GM12878 (cell line): ENCODE results near the gene AP1S3.

Experiments
- CHD4 ChIP-seq: fragments of 200-600 bp; sonication (generic); IDR thresholded peaks from 2 replicates; pipeline ENCODE4 v1.6.1; 2016; ENCODE audit warnings: mild to moderate bottlenecking
- CTCF ChIP-seq, 3 experiments: IDR thresholded peaks in 2 of 3; conservative IDR thresholded peaks in 1 of 3; 2 replicates each; pipeline ENCODE4 v1.5.1; 2011; ENCODE audit warnings: low read depth in 3 of 3, low read length in 3 of 3, mild to moderate bottlenecking in 3 of 3, control low read depth in 2 of 3, moderate library complexity in 2 of 3, inconsistent platforms in 1 of 3, mixed read lengths in 1 of 3; ENCODE audit not compliant: control insufficient read depth in 2 of 3, insufficient read depth in 1 of 3; ENCODE audit errors: extremely low read depth in 1 of 3
- DPF2 ChIP-seq: fragments of 450-650 bp; IDR thresholded peaks from 2 replicates; pipeline ENCODE4 v1.6.1; 2017; ENCODE audit warnings: mild to moderate bottlenecking
- JUNB ChIP-seq: IDR thresholded peaks from 2 replicates; pipeline ENCODE4 v1.6.1; 2016; ENCODE audit warnings: antibody characterized with exemption, mild to moderate bottlenecking
- POLR2A ChIP-seq: IDR thresholded peaks from 2 replicates; pipeline ENCODE4 v1.6.1; 2011; ENCODE audit warnings: low read depth, mild to moderate bottlenecking, low read length
- POLR2AphosphoS2 ChIP-seq: IDR thresholded peaks from 2 replicates; pipeline ENCODE4 v1.6.1; 2011; ENCODE audit warnings: low read depth, mild to moderate bottlenecking, low read length, improper control_type of control experiment, moderate library complexity
- TCF12 ChIP-seq: IDR thresholded peaks from 2 replicates; pipeline ENCODE4 v1.6.1; 2011; ENCODE audit warnings: low read depth, mild to moderate bottlenecking, low read length
- TF ChIP-seq, protein P1 (sequence below): IDR thresholded peaks from 2 replicates; pipeline ENCODE4 v1.6.1; 2011; ENCODE audit warnings: borderline replicate concordance, low read depth, mild to moderate bottlenecking, moderate library complexity, mixed read lengths, low read length; ENCODE audit not compliant: insufficient read depth; ENCODE audit errors: extremely low read length
- TF ChIP-seq, protein P2 (sequence below): IDR thresholded peaks from 2 replicates; pipeline ENCODE4 v1.6.1; 2011; ENCODE audit warnings: low read depth, mild to moderate bottlenecking, low read length, moderate library complexity, borderline replicate concordance; ENCODE audit errors: extremely low read depth

- TF ChIP-seq DPF2 (no peak), JUNB (no peak), CTCF (IDR thresholded peaks at IDR 0.05 in 2 of 3, conservative IDR thresholded peaks at IDR 0.05 in 1 of 3; ENCODE audit: control insufficient read depth in 2 of 3, extremely low read depth in 1 of 3, insufficient read depth in 1 of 3, low read depth in 3 of 3, low read length in 3 of 3) (no peak), CHD4 (no peak), POLR2A (no peak), TCF12 (no peak), POLR2AphosphoS2 (no peak)
- TF ChIP-seq, protein P1, sequence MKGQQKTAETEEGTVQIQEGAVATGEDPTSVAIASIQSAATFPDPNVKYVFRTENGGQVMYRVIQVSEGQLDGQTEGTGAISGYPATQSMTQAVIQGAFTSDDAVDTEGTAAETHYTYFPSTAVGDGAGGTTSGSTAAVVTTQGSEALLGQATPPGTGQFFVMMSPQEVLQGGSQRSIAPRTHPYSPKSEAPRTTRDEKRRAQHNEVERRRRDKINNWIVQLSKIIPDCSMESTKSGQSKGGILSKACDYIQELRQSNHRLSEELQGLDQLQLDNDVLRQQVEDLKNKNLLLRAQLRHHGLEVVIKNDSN: no peak
- TF ChIP-seq, protein P2, sequence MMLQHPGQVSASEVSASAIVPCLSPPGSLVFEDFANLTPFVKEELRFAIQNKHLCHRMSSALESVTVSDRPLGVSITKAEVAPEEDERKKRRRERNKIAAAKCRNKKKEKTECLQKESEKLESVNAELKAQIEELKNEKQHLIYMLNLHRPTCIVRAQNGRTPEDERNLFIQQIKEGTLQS: no peak
These were observed 111.1 kb downstream of the AP1S3 start for GRCh38 chr2:223725986-223726970.
